ENCODE data around the gene BPIFB6. TPM values are rescaled to one million over a fixed set of nuclear protein-coding genes. Genes with fewer than 3 reads are reported as not detected.

BPIFB6 gene
- total and polyA plus RNA-seq, 2 donors (not counting 3 experiments of a cell fraction or from before 2014, with no cell fraction given): not detected

GRCh38 chr20:33012327-33013189 is 18.9 kb upstream of the BPIFB6 start:
- intact Hi-C loops (cut with micrococcal nuclease): no loop called here
- H3K36me3 ChIP-seq (ENCODE audit: control insufficient read depth in 2 of 2, extremely low read depth in 1 of 2, insufficient read depth in 2 of 2, low read length in 2 of 2): no peaks in the 10 kb centered on the region
- TF ChIP-seq JUN (IDR thresholded peaks at IDR 0.05; ENCODE audit: borderline replicate concordance, insufficient read depth, insufficient read length, low read depth) (no peak), FOS (IDR thresholded peaks at IDR 0.05; ENCODE audit: borderline replicate concordance, insufficient read depth, low read length) (no peak), POLR2AphosphoS5 (IDR thresholded peaks at IDR 0.05; ENCODE audit: insufficient read depth, low read depth, low read length) (no peak), POLR2A (IDR thresholded peaks at IDR 0.05; ENCODE audit: low read depth, low read length) (no peak), EZH2 (IDR thresholded peaks at IDR 0.05; ENCODE audit: borderline replicate concordance, low read depth, low read length, severe bottlenecking) (no peak), CTCF (IDR thresholded peaks at IDR 0.05; ENCODE audit: extremely low read depth in 1 of 2, insufficient read depth in 1 of 2, low read depth in 1 of 2, low read length in 2 of 2) (no peak), MYC (IDR thresholded peaks at IDR 0.05; ENCODE audit: low read depth, low read length) (no peak), GATA2 (IDR thresholded peaks at IDR 0.05; ENCODE audit: insufficient read depth, insufficient read length, low read depth, low read length) (no peak)
- TF ChIP-seq, protein P1, sequence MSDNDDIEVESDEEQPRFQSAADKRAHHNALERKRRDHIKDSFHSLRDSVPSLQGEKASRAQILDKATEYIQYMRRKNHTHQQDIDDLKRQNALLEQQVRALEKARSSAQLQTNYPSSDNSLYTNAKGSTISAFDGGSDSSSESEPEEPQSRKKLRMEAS (IDR thresholded peaks at IDR 0.05; ENCODE audit: insufficient read depth, insufficient read length): no peak
- no peak for DNase-seq (ENCODE audit: low read depth, low spot score)
- ChIA-PET CTCF (interaction anchor here (1.3 to 1.5 kb wide), 3 partner anchors 26 to 110 kb away, joined by 3 to 5 read pairs (median 4); no protein-coding TSS in a partner anchor), POLR2A (no interaction called here)
- H3K27ac ChIP-seq (ENCODE audit: insufficient read depth, low read depth, low read length): no peak overlapping the region
- no peaks in the 10 kb centered on the region for H3K27me3 ChIP-seq (ENCODE audit: control insufficient read depth in 2 of 2, insufficient read depth in 2 of 2, low read length in 2 of 2)
- no peak overlapping the region for H3K4me3 ChIP-seq (replicated peaks in 1 of 3; ENCODE audit: insufficient read depth in 1 of 3, low read depth in 1 of 3, low read length in 3 of 3)
- no peaks in the 10 kb centered on the region for H3K9me1 ChIP-seq (replicated peaks; ENCODE audit: control insufficient read depth, extremely low read depth, insufficient read depth, low read length)
- no peak overlapping the region for H3K9ac ChIP-seq (replicated peaks; ENCODE audit: extremely low read depth, insufficient read depth, low read length)
- no peaks in the 10 kb centered on the region for H4K20me1 ChIP-seq (replicated peaks; ENCODE audit: control insufficient read depth, extremely low read depth, insufficient read depth, low read length)
- no peak for FAIRE-seq
- no peak overlapping the region for H3K4me2 ChIP-seq (ENCODE audit: insufficient read depth, low read length)
- no peaks in the 10 kb centered on the region for H3K79me2 ChIP-seq (ENCODE audit: control insufficient read depth, insufficient read depth, low read length)
- BruUV-seq (replicated peaks): no TSS peak
- no peaks in the 10 kb centered on the region for H3K9me3 ChIP-seq (replicated peaks; ENCODE audit: control insufficient read depth, insufficient read depth, low read length)
- H3K4me1 ChIP-seq (ENCODE audit: control insufficient read depth, extremely low read depth, insufficient read depth, low read length): no peaks in the 10 kb centered on the region
- H2AFZ ChIP-seq (ENCODE audit: low read depth, low read length): no peak overlapping the region
- dilution Hi-C loops (cut with MboI; ENCODE audit: extremely low pct_ligation_motif_present, low sequenced_read_pairs): no loop called here

Measured in endothelial cell of umbilical vein (primary cell).